Activated CD4-positive, alpha-beta T cell treated with anti-CD3 and anti-CD28 coated beads for 36 hours (primary cell): Measurements from ENCODE around the gene SPG11. TPM values are rescaled to one million over a fixed set of nuclear protein-coding genes. Genes with fewer than 3 reads are reported as not detected.

Experiments used
- ATAC-seq: fragments of 200-7000 bp; cut with Tn5 transposase; one replicate; pipeline ENCODE4 v1.10.0; 2021; ENCODE audit warnings: mild to moderate bottlenecking, moderate library complexity
- CTCF ChIA-PET: fragments of 350-600 bp; sonication (Branson Sonifier 250); formaldehyde crosslinking; loops from one replicate; lab custom pipeline; 2021; ENCODE audit warnings: antibody characterized with exemption; lab: Charles Lee
- POLR2A ChIA-PET: fragments of 350-600 bp; sonication (Branson Sonifier 250); formaldehyde crosslinking; loops from one replicate; lab custom pipeline; 2021; ENCODE audit warnings: antibody characterized with exemption, inconsistent platforms; lab: Charles Lee
- DNase-seq: peaks from one replicate; pipeline ENCODE4 v3.0.0-alpha.2; 2020
- H3K27ac Mint-ChIP-seq: one replicate; pipeline ENCODE4 v1.8.0; 2021; ENCODE audit warnings: mixed read lengths
- H3K27me3 Mint-ChIP-seq: one replicate; pipeline ENCODE4 v1.8.0; 2021; ENCODE audit warnings: mixed read lengths
- H3K36me3 Mint-ChIP-seq: one replicate; pipeline ENCODE4 v1.8.0; 2021; ENCODE audit warnings: low read depth, mixed read lengths
- H3K4me1 Mint-ChIP-seq: one replicate; pipeline ENCODE4 v1.8.0; 2021; ENCODE audit warnings: mixed read lengths
- H3K4me3 Mint-ChIP-seq: one replicate; pipeline ENCODE4 v1.8.0; 2021; ENCODE audit warnings: mild to moderate bottlenecking, moderate library complexity, mixed read lengths
- H3K9me3 Mint-ChIP-seq: one replicate; pipeline ENCODE4 v1.8.0; 2021; ENCODE audit warnings: low read depth, mixed read lengths
- intact Hi-C, 2 experiments: fragments of 100-400 bp; cut with DNase I in 1 of 2; cut with micrococcal nuclease in 1 of 2; formaldehyde crosslinking; loops; one replicate each; pipeline versions ENCODE4 v1.14.2 to v1.15.1; 2022 to 2024; cut with DNase I, micrococcal nuclease
- total RNA-seq, 2 experiments: library from RNA; stranded (reverse); gene quantifications; one replicate each; pipeline ENCODE4 v1.2.3, GENCODE V29; 2021

SPG11 gene
- total RNA-seq, 2 experiments from 2014 or later, result 76.2 to 88.7 TPM

- DNase-seq (no peak), ATAC-seq (peak; percentile 47)
- ChIA-PET POLR2A (interaction anchor here (0.6 kb wide), 1 partner anchor 25 kb away, joined by 3 read pairs; no protein-coding TSS in a partner anchor), CTCF (interaction anchor here (0.6 to 3.4 kb wide), 7 partner anchors 17 to 158 kb away, joined by 3 to 25 read pairs (median 4); partner anchors contain the start of genes SPG11 and TRIM69)
- H3K27me3 Mint-ChIP-seq, result no peaks in the 10 kb centered on the region
- intact Hi-C loops, result loop anchor here in 1 of 2 experiments (2.0 to 5.0 kb wide), 2 partner anchors 67 to 141 kb away; partner anchors contain the start of genes SPG11 and TRIM69
- H3K9me3 Mint-ChIP-seq, result no peaks in the 10 kb centered on the region
- H3K4me1 Mint-ChIP-seq, result peaks cover 36% of the 10 kb centered on the region
- H3K36me3 Mint-ChIP-seq, result peaks cover 44% of the 10 kb centered on the region
- no peak overlapping the region for H3K4me3 Mint-ChIP-seq
- peak overlapping the region; percentile 31 for H3K27ac Mint-ChIP-seq
Observed at GRCh38 chr15:44595656-44596510, 67.6 kb downstream of the SPG11 start.

DNA sequence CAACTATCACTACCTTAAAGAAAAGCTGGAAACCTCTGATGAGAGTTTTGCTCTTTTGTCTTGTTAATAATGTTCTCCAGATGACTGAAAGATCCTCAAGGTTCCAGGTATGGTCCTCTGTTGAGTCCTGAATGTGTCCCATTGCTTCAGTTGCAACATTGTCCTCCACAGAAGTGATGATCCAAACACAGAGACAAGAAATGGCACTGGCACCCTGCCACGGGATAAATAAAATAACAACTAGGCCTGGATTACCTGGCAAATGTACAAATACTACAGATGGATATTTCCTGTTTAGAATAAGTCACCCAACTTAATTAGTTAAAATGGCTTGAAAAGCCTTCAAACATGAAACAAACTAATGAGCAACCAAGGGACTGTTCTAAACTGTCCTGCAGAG is 68.2 kb downstream of the SPG11 start:
- Mint-ChIP-seq H3K4me3 (no peak overlapping the region), H3K4me1 (peaks cover 36% of the 10 kb centered on the region), H3K27ac (peak overlapping the region; percentile 31), H3K36me3 (peaks cover 46% of the 10 kb centered on the region), H3K27me3 (no peaks in the 10 kb centered on the region), H3K9me3 (no peaks in the 10 kb centered on the region)
- POLR2A ChIA-PET, result interaction anchor here (0.6 kb wide), 1 partner anchor 25 kb away, joined by 3 read pairs; no protein-coding TSS in a partner anchor
- intact Hi-C loops, result loop anchor here in 1 of 2 experiments (5.0 kb wide), 1 partner anchor 142 kb away; the partner anchor contains the start of gene TRIM69
- no peak for DNase-seq
- CTCF ChIA-PET, result interaction anchor here (1.2 kb wide), 1 partner anchor 141 kb away, joined by 7 read pairs; the partner anchor contains the start of gene TRIM69
- no peak for ATAC-seq

DNA sequence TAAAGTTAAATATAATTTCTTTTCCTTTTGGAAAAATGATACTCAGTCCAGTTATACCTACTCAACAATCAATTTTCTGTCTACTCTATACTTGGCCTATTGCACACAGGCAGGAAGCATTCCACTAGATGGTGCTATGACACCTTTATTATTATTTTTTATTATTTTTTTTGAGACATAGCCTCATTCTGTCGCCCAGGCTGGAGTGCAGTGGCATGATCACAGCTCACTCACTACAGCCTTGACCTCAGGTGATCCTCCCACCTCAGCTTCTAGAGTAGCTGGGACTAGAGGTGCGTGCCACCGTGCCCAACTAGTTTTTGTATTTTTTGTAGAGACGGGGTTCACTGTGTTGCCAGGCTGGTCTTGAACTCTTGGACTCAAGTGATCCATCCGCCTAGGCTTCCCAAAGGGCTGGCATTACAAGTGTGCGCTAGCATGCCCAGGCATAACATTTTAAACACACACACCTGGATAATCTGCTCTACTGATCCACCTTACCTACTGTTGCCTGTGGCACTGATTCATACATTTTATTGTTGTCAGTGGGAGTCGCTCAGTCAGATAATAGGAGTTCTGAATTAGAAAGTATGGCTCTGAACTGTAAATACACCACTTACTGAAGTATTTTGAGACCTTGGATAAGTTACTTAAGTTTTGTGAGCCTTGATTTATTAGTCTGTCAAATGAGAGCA is 70.3 kb downstream of the SPG11 start:
- DNase-seq (peak; percentile 20), ATAC-seq (peak; percentile 79)
- Mint-ChIP-seq H3K4me3 (no peak overlapping the region), H3K9me3 (no peaks in the 10 kb centered on the region), H3K4me1 (peaks cover 27% of the 10 kb centered on the region), H3K27ac (peak overlapping the region; percentile 25), H3K27me3 (no peaks in the 10 kb centered on the region), H3K36me3 (peaks cover 48% of the 10 kb centered on the region)
- ChIA-PET POLR2A (no interaction called here), CTCF (interaction anchor here (0.6 to 11.6 kb wide), 14 partner anchors 8 to 444 kb away, joined by 3 to 113 read pairs (median 4); partner anchors contain the start of genes SPG11 and TRIM69)
- intact Hi-C loops, result loop anchor here in 1 of 2 experiments (2.0 to 5.0 kb wide), 3 partner anchors 70 to 259 kb away; partner anchors contain the start of gene SPG11

DNA sequence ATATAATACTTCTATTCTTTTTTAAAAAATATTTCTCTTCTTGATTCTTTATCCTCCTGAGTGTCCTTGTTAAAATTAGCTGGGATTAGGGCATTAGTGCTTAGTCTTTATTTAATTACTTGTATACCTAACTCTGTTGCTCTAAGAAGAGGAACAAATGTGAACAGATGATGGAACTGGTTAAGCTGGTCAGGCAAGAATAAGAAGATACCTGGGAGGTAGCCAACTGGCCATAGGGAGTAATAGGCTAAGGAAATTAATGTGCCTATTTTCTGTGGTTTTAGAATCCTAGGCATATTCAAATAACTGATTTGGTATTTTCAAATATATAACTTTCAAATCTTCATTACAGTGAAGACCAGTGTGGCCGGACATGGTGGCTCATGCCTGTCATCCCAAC is 72.1 kb downstream of the SPG11 start:
- CTCF ChIA-PET, result interaction anchor here (0.6 to 11.6 kb wide), 5 partner anchors 12 to 261 kb away, joined by 3 to 113 read pairs (median 5); partner anchors contain the start of genes SPG11 and TRIM69
- intact Hi-C loops, result loop anchor here in 1 of 2 experiments (5.0 kb wide), 1 partner anchor 261 kb away; no protein-coding TSS in a partner anchor
- Mint-ChIP-seq H3K4me3 (no peak overlapping the region), H3K27ac (no peak overlapping the region), H3K27me3 (no peaks in the 10 kb centered on the region), H3K36me3 (peaks cover 47% of the 10 kb centered on the region), H3K9me3 (no peaks in the 10 kb centered on the region), H3K4me1 (peaks cover 13% of the 10 kb centered on the region)
- DNase-seq (no peak), ATAC-seq (no peak)
- POLR2A ChIA-PET, result no interaction called here

DNA sequence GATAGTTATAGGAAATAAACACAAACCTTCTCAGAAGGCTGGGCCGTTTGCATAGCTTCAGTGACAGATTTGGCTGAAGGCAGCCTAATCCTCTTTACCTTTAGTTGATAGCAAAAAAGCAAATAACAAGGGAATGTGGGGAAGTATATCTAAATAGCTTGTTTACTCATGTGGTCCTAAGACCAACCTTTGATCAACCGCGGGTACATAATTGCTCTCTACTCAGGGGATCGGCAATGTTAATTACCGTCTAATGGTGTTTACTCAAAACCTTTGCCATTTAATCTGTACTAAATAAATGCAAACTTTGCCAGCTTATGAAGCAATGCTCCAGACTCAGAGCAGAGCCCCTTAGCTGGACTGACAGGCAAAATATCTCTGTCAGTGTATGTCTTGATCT is 74.9 kb downstream of the SPG11 start:
- Mint-ChIP-seq H3K9me3 (no peaks in the 10 kb centered on the region), H3K36me3 (peaks cover 48% of the 10 kb centered on the region), H3K4me1 (peaks cover 3% of the 10 kb centered on the region), H3K4me3 (no peak overlapping the region), H3K27ac (no peak overlapping the region), H3K27me3 (no peaks in the 10 kb centered on the region)
- ChIA-PET CTCF (interaction anchor here (1.1 to 11.6 kb wide), 5 partner anchors 9 to 149 kb away, joined by 3 to 113 read pairs (median 7); partner anchors contain the start of gene TRIM69), POLR2A (interaction anchor here (0.5 to 0.6 kb wide), 4 partner anchors 13 to 39 kb away, joined by 3 to 9 read pairs (median 3); no protein-coding TSS in a partner anchor)
- DNase-seq (no peak), ATAC-seq (no peak)
- intact Hi-C loops, result no loop called here

- H3K36me3 Mint-ChIP-seq, result peaks cover 46% of the 10 kb centered on the region
- H3K27me3 Mint-ChIP-seq, result no peaks in the 10 kb centered on the region
- H3K9me3 Mint-ChIP-seq, result no peaks in the 10 kb centered on the region
- ChIA-PET POLR2A (interaction anchor here (0.6 to 0.8 kb wide), 3 partner anchors 22 to 646 kb away, joined by 3 to 7 read pairs (median 4); no protein-coding TSS in a partner anchor), CTCF (interaction anchor here (0.6 to 11.6 kb wide), 9 partner anchors 7 to 317 kb away, joined by 3 to 113 read pairs (median 4); partner anchors contain the start of gene TRIM69)
- no peak overlapping the region for H3K27ac Mint-ChIP-seq
- DNase-seq (no peak), ATAC-seq (no peak)
- intact Hi-C loops, result loop anchor here in 1 of 2 experiments (2.0 kb wide), 1 partner anchor 451 kb away; no protein-coding TSS in a partner anchor
- H3K4me3 Mint-ChIP-seq, result no peak overlapping the region
- H3K4me1 Mint-ChIP-seq, result peaks cover 6% of the 10 kb centered on the region
Observed at GRCh38 chr15:44585633-44586032, 77.8 kb downstream of the SPG11 start.

DNA sequence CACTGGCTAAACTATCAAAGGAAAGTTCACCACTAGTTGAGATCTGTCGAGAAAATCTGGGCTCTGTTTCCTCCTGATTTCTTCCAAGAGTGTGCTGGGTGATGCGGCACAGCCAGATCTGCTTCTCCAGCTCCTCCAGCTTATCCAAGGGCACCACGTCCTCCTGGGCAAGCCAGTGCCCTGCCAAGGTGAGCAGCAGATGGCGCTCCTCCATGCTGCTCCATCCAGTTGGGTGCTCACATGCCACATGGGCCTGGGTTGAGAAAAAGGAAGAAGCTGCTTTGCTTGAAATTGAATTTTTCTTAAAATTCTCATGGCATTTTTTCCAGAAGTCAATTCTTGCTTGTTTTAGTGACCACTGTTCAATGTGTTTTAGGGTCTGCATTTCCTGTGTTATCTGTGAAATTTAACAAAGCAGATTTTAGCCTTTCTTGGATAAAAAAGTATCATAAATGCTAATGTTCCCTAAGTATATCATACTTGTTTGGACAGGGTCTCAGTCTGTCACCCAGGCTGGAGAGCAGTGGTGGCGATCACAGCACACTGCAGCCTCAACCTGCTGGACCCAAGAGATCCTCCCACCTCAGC is 79.2 kb downstream of the SPG11 start:
- H3K27ac Mint-ChIP-seq, result no peak overlapping the region
- H3K36me3 Mint-ChIP-seq, result peaks cover 41% of the 10 kb centered on the region
- POLR2A ChIA-PET, result no interaction called here
- no peak overlapping the region for H3K4me3 Mint-ChIP-seq
- H3K27me3 Mint-ChIP-seq, result no peaks in the 10 kb centered on the region
- no peaks in the 10 kb centered on the region for H3K9me3 Mint-ChIP-seq
- peak; percentile 81 for DNase-seq
- CTCF ChIA-PET, result interaction anchor here (0.6 to 11.6 kb wide), 20 partner anchors 9 to 230 kb away, joined by 3 to 113 read pairs (median 4); partner anchors contain the start of genes SPG11 and TRIM69
- ATAC-seq, result peak; percentile 97
- peaks cover 6% of the 10 kb centered on the region for H3K4me1 Mint-ChIP-seq
- intact Hi-C loops, result loop anchor here in 1 of 2 experiments (1.0 to 5.0 kb wide), 3 partner anchors 154 to 453 kb away; no protein-coding TSS in a partner anchor

- no peak for DNase-seq
- no peak for ATAC-seq
- Mint-ChIP-seq H3K4me1 (peaks cover 11% of the 10 kb centered on the region), H3K36me3 (peaks cover 27% of the 10 kb centered on the region), H3K27ac (no peak overlapping the region), H3K4me3 (no peak overlapping the region), H3K27me3 (no peaks in the 10 kb centered on the region), H3K9me3 (no peaks in the 10 kb centered on the region)
- intact Hi-C loops, result loop anchor here in 1 of 2 experiments (5.0 kb wide), 1 partner anchor 342 kb away; no protein-coding TSS in a partner anchor
- POLR2A ChIA-PET, result no interaction called here
- CTCF ChIA-PET, result interaction anchor here (0.7 to 4.2 kb wide), 11 partner anchors 8 to 274 kb away, joined by 3 to 42 read pairs (median 5); partner anchors contain the start of genes SPG11 and TRIM69
Observed at GRCh38 chr15:44580105-44580504, 83.4 kb downstream of the SPG11 start.

GRCh38 chr15:44574734-44575133 is 88.7 kb downstream of the SPG11 start:
- no peaks in the 10 kb centered on the region for H3K9me3 Mint-ChIP-seq
- H3K4me3 Mint-ChIP-seq, result no peak overlapping the region
- H3K36me3 Mint-ChIP-seq, result peaks cover 23% of the 10 kb centered on the region
- POLR2A ChIA-PET, result no interaction called here
- DNase-seq (no peak), ATAC-seq (no peak)
- H3K27me3 Mint-ChIP-seq, result no peaks in the 10 kb centered on the region
- CTCF ChIA-PET, result interaction anchor here (0.6 to 1.1 kb wide), 4 partner anchors 10 to 28 kb away, joined by 3 to 4 read pairs (median 4); no protein-coding TSS in a partner anchor
- H3K4me1 Mint-ChIP-seq, result peaks cover 4% of the 10 kb centered on the region
- intact Hi-C loops, result no loop called here
- peak overlapping the region; percentile 13 for H3K27ac Mint-ChIP-seq

DNA sequence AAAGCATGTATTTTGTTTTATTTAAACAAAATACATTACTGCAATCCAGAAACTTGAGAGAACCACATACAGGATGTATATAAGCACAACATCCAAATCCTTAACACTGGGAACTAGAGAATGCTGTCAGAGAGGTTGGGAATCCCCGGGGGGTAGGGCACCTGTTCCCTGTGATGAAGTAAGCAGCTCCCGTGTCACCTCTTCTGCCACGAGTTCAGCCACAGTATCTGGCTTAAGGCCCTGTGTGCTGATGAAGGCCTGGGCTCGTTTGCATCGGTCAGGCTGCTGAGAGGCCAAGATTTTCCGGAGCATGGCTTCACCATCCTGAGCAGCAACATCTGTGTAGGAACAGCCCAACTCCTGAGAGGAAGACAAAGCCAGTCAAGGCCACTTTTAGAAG is 90.1 kb downstream of the SPG11 start:
- H3K27me3 Mint-ChIP-seq, result no peaks in the 10 kb centered on the region
- peak overlapping the region; percentile 13 for H3K27ac Mint-ChIP-seq
- CTCF ChIA-PET, result interaction anchor here (0.9 to 1.2 kb wide), 4 partner anchors 10 to 213 kb away, joined by 3 to 4 read pairs (median 3); no protein-coding TSS in a partner anchor
- DNase-seq (no peak), ATAC-seq (no peak)
- no peak overlapping the region for H3K4me3 Mint-ChIP-seq
- intact Hi-C loops, result no loop called here
- POLR2A ChIA-PET, result no interaction called here
- H3K4me1 Mint-ChIP-seq, result peaks cover 2% of the 10 kb centered on the region
- H3K9me3 Mint-ChIP-seq, result no peaks in the 10 kb centered on the region
- peaks cover 27% of the 10 kb centered on the region for H3K36me3 Mint-ChIP-seq
